Calu3 (cell line): Measurements from ENCODE around the gene TSPAN18. TPM values are rescaled to one million over a fixed set of nuclear protein-coding genes. Genes with fewer than 3 reads are reported as not detected.

Experiments
- BruUV-seq: library from RNA; stranded (reverse); fragments of 400-500 nt; replicated peaks from 2 replicates; lab custom pipeline; 2021; lab: Mats Ljungman, UMichigan
- CTCF ChIA-PET: fragments of 300-600 bp; sonication (Branson Sonifier 250); formaldehyde crosslinking; loops from one replicate; lab custom pipeline; 2022; ENCODE audit warnings: antibody characterized with exemption; lab: Charles Lee
- DNase-seq: peaks from one replicate; pipeline ENCODE4 v3.0.0; 2022
- H3K27ac Mint-ChIP-seq: one replicate; pipeline ENCODE4 v1.8.0; 2022; ENCODE audit warnings: mixed read lengths; ENCODE audit not compliant: unreplicated experiment
- H3K27me3 Mint-ChIP-seq: one replicate; pipeline ENCODE4 v1.8.0; 2022; ENCODE audit warnings: mixed read lengths; ENCODE audit not compliant: unreplicated experiment
- H3K36me3 Mint-ChIP-seq: one replicate; pipeline ENCODE4 v1.8.0; 2022; ENCODE audit warnings: mild to moderate bottlenecking, moderate library complexity, mixed read lengths; ENCODE audit not compliant: insufficient read depth, unreplicated experiment
- H3K4me1 Mint-ChIP-seq: one replicate; pipeline ENCODE4 v1.8.0; 2022; ENCODE audit warnings: mild to moderate bottlenecking, low read depth, mixed read lengths; ENCODE audit not compliant: unreplicated experiment
- H3K4me3 Mint-ChIP-seq: one replicate; pipeline ENCODE4 v1.8.0; 2022; ENCODE audit warnings: mild to moderate bottlenecking, low read depth, moderate library complexity, mixed read lengths; ENCODE audit not compliant: unreplicated experiment
- H3K9me3 Mint-ChIP-seq: one replicate; pipeline ENCODE4 v1.8.0; 2022; ENCODE audit warnings: low read depth, mixed read lengths; ENCODE audit not compliant: unreplicated experiment
- intact Hi-C: fragments of 100-400 bp; cut with micrococcal nuclease; formaldehyde crosslinking; loops from one replicate; pipeline ENCODE4 v1.10.0; 2022; ENCODE audit not compliant: unreplicated experiment
- total RNA-seq: library from RNA; stranded (reverse); gene quantifications from 2 replicates; pipeline ENCODE4 v1.2.3, GENCODE V29; 2022
- TF ChIP-seq, protein P1 (sequence below): fragments of 200-600 bp; IDR thresholded peaks from one replicate; pipeline ENCODE4 v1.8.0; 2022; ENCODE audit warnings: antibody characterized with exemption; ENCODE audit not compliant: unreplicated experiment

The TSPAN18 gene
- total RNA-seq, 1 experiment from 2014 or later, result not detected

DNA sequence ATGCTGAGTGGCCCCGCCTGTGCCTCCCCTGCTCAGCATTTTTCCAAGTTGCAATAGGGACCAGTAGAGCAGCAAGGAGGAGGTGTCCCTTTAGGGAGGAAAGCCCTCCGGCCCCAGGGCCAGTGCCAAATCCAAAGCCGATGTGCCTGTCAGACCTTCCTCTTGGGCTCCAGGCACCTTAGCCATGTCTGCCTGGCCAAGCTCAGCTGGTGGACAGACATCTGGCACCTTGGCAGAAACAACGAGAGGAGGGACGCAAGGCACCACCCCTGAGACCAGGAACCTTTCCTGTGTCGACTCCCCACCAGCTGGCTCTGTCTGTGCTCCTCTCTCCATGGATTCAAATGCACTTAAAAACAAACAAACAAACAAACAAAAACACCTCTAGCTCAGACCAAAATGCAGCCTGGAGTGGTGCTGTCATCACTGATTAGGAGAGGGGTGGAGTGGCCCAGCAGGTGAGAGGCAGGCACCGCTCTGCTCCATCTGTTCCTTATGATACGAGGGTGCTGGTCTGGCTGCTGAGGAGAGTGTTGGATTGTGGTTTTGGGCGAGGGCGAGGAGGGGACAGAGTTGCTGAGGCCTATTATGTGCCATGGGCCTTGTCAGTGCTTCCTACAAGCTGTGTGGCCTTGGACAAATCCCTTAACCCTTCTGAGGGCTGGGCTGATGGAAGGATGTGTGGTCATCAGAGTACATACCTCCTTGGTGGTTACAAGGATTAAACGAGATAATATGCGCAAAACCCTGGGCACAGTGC, 177.7 kb downstream of the TSPAN18 start:
- H3K9me3 Mint-ChIP-seq, result no peaks in the 10 kb centered on the region
- no peak overlapping the region for H3K4me3 Mint-ChIP-seq
- no peak for DNase-seq
- peaks cover 91% of the 10 kb centered on the region for H3K27me3 Mint-ChIP-seq
- no peak overlapping the region for H3K27ac Mint-ChIP-seq
- intact Hi-C loops, result loop anchor here (10.0 kb wide), 1 partner anchor 350 kb away; no protein-coding TSS in a partner anchor
- no peaks in the 10 kb centered on the region for H3K36me3 Mint-ChIP-seq
- TF ChIP-seq, protein P1, sequence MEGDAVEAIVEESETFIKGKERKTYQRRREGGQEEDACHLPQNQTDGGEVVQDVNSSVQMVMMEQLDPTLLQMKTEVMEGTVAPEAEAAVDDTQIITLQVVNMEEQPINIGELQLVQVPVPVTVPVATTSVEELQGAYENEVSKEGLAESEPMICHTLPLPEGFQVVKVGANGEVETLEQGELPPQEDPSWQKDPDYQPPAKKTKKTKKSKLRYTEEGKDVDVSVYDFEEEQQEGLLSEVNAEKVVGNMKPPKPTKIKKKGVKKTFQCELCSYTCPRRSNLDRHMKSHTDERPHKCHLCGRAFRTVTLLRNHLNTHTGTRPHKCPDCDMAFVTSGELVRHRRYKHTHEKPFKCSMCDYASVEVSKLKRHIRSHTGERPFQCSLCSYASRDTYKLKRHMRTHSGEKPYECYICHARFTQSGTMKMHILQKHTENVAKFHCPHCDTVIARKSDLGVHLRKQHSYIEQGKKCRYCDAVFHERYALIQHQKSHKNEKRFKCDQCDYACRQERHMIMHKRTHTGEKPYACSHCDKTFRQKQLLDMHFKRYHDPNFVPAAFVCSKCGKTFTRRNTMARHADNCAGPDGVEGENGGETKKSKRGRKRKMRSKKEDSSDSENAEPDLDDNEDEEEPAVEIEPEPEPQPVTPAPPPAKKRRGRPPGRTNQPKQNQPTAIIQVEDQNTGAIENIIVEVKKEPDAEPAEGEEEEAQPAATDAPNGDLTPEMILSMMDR, result no peak
- CTCF ChIA-PET, result no interaction called here
- H3K4me1 Mint-ChIP-seq, result no peaks in the 10 kb centered on the region
- no TSS peak for BruUV-seq

DNA sequence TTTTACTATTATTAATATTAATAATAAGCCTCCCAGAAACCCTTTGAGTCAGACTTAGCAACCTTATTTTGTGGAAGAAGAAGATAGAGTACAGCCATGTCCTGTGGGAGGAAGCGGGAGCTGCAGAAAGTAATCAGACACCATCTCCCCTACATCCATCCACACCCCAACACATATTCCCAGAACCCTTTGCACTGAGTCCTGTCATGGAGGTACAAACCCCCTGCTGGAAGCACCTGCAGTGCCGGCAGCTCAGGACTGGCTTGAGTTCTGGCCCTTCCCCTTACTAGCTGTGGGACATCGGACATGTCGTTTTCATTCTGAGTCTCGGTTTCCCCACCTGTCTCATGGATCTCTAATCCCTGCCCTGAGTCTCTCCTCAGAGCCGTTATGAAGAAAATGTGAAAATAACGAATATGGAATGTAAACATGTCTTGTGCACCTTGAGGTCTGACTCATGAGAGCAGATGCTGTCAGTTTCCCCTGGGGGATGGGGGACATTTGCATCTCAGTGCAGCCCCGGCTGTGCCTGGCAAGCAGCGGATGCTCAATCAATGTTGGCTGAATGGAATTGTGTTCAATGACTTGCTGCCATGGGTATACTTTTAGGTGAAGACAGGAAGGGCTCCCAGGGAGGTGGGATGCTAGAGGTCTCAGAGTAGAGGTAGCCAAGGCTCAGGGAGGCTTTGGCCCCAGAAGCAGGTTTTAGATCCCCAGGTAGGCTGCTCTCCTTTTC, 178.5 kb downstream of the TSPAN18 start:
- no peak overlapping the region for H3K4me3 Mint-ChIP-seq
- BruUV-seq, result no TSS peak
- CTCF ChIA-PET, result no interaction called here
- no peak for DNase-seq
- H3K27me3 Mint-ChIP-seq, result peaks cover 91% of the 10 kb centered on the region
- intact Hi-C loops, result loop anchor here (10.0 kb wide), 1 partner anchor 350 kb away; no protein-coding TSS in a partner anchor
- H3K4me1 Mint-ChIP-seq, result no peaks in the 10 kb centered on the region
- no peaks in the 10 kb centered on the region for H3K36me3 Mint-ChIP-seq
- no peak overlapping the region for H3K27ac Mint-ChIP-seq
- TF ChIP-seq, protein P1, result no peak
- no peaks in the 10 kb centered on the region for H3K9me3 Mint-ChIP-seq

DNA sequence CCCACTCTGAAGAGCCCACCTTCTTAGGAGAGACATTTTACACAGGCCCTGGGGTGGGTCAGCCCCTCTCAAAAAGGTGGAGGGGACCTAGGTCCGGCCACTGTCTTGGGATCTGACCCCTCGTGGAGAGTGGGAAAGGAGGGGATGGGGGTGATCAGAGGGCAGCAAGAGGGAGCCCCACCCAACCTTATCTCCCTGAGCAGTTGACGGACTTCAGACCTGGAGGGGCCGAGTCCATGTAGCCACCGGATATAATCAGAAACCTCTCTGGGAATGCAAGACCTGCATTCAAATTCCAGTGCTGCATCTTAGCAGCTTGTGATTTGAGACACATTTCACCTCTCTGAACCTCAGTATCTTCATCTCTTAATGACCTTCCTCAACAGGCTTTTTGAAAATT, 179.9 kb downstream of the TSPAN18 start:
- CTCF ChIA-PET, result interaction anchor here (1.0 kb wide), 1 partner anchor 19 kb away, joined by 3 read pairs; no protein-coding TSS in a partner anchor
- no peaks in the 10 kb centered on the region for H3K9me3 Mint-ChIP-seq
- no peaks in the 10 kb centered on the region for H3K4me1 Mint-ChIP-seq
- no TSS peak for BruUV-seq
- intact Hi-C loops, result loop anchor here (10.0 kb wide), 1 partner anchor 352 kb away; no protein-coding TSS in a partner anchor
- no peaks in the 10 kb centered on the region for H3K36me3 Mint-ChIP-seq
- H3K4me3 Mint-ChIP-seq, result no peak overlapping the region
- TF ChIP-seq, protein P1, result no peak
- no peak for DNase-seq
- no peak overlapping the region for H3K27ac Mint-ChIP-seq
- H3K27me3 Mint-ChIP-seq, result peaks cover 91% of the 10 kb centered on the region

DNA sequence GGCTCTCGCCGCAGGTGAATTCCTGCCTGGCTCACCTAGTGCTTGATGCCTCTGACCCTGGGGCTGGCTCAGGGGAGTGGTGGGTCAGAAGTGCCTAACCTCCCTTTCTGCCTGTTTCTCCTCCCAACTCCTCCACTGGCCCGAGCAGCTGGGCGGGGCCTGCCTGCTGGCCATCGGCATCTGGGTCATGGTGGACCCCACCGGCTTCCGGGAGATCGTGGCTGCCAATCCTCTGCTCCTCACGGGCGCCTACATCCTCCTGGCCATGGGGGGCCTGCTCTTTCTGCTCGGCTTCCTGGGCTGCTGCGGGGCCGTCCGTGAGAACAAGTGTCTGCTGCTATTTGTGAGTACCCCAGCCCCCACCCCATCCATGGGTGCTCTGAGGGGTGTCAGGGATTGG, 182.8 kb downstream of the TSPAN18 start:
- Mint-ChIP-seq H3K9me3 (no peaks in the 10 kb centered on the region), H3K27ac (no peak overlapping the region), H3K36me3 (no peaks in the 10 kb centered on the region), H3K27me3 (peaks cover 76% of the 10 kb centered on the region), H3K4me1 (no peaks in the 10 kb centered on the region), H3K4me3 (no peak overlapping the region)
- DNase-seq, result no peak
- intact Hi-C loops, result loop anchor here (10.0 kb wide), 1 partner anchor 355 kb away; no protein-coding TSS in a partner anchor
- TF ChIP-seq, protein P1, result no peak
- CTCF ChIA-PET, result no interaction called here
- no TSS peak for BruUV-seq
